CD4-positive, alpha-beta memory T cell (primary cell): ENCODE results near the gene KCNIP1. TPM values are rescaled to one million over a fixed set of nuclear protein-coding genes. Genes with fewer than 3 reads are reported as not detected.

Experiments
- CTCF ChIA-PET: fragments of 350-600 bp; sonication (Branson Sonifier 250); formaldehyde crosslinking; loops from one replicate; lab custom pipeline; 2021; ENCODE audit warnings: inconsistent platforms; ENCODE audit not compliant: partially characterized antibody; lab: Charles Lee
- POLR2A ChIA-PET: fragments of 350-600 bp; sonication (Branson Sonifier 250); formaldehyde crosslinking; loops from one replicate; lab custom pipeline; 2021; ENCODE audit not compliant: partially characterized antibody; lab: Charles Lee
- DNase-seq, 5 donors: peaks; one replicate each; pipeline versions ENCODE4 v3.0.0 to v3.0.0-alpha.2; 2020 to 2022; ENCODE audit warnings: mixed read lengths in 1 of 5
- H3K27ac ChIP-seq: one replicate; pipeline ENCODE4 v1.7.0; 2013; ENCODE audit warnings: low read depth, low read length
- H3K27me3 ChIP-seq: 2 replicates; pipeline ENCODE4 v1.7.0; 2013; ENCODE audit warnings: mild to moderate bottlenecking, low read length, moderate library complexity; ENCODE audit not compliant: insufficient read depth
- H3K36me3 ChIP-seq: 2 replicates; pipeline ENCODE4 v1.7.0; 2013; ENCODE audit warnings: mild to moderate bottlenecking, low read length, moderate library complexity; ENCODE audit not compliant: insufficient read depth
- H3K4me1 ChIP-seq: 2 replicates; pipeline ENCODE4 v1.7.0; 2013; ENCODE audit warnings: mild to moderate bottlenecking, low read length, moderate library complexity; ENCODE audit not compliant: insufficient read depth
- H3K4me3 ChIP-seq, 2 donors: one replicate each; pipeline ENCODE4 v1.7.0; 2013; ENCODE audit warnings: low read length in 2 of 2, mild to moderate bottlenecking in 1 of 2
- H3K9me3 ChIP-seq, 2 donors: one replicate each; pipeline ENCODE4 v1.7.0; 2013; ENCODE audit warnings: low read length in 2 of 2, control low read depth in 1 of 2; ENCODE audit not compliant: control insufficient read depth in 1 of 2
- H3K27ac Mint-ChIP-seq, 7 donors: one replicate each; pipeline ENCODE4 v1.8.0; 2020 to 2021; ENCODE audit warnings: mixed read lengths in 7 of 7, mild to moderate bottlenecking in 6 of 7, inconsistent platforms in 3 of 7, moderate library complexity in 3 of 7
- H3K27me3 Mint-ChIP-seq, 2 donors: one replicate each; pipeline ENCODE4 v1.8.0; 2020 to 2021; ENCODE audit warnings: mixed read lengths in 2 of 2
- H3K36me3 Mint-ChIP-seq, 2 donors: one replicate each; pipeline ENCODE4 v1.8.0; 2020 to 2021; ENCODE audit warnings: mixed read lengths in 2 of 2, inconsistent platforms in 1 of 2, mild to moderate bottlenecking in 1 of 2
- H3K4me1 Mint-ChIP-seq, 4 donors: one replicate each; pipeline ENCODE4 v1.8.0; 2020 to 2021; ENCODE audit warnings: mixed read lengths in 4 of 4, mild to moderate bottlenecking in 1 of 4
- H3K4me3 Mint-ChIP-seq, 8 donors: one replicate each; pipeline ENCODE4 v1.8.0; 2020 to 2021; ENCODE audit warnings: mixed read lengths in 8 of 8, mild to moderate bottlenecking in 7 of 8, moderate library complexity in 6 of 8, inconsistent platforms in 3 of 8
- H3K9me3 Mint-ChIP-seq, 8 donors: one replicate each; pipeline ENCODE4 v1.8.0; 2020 to 2021; ENCODE audit warnings: mixed read lengths in 8 of 8, mild to moderate bottlenecking in 5 of 8, inconsistent platforms in 3 of 8, moderate library complexity in 1 of 8
- intact Hi-C: fragments of 100-400 bp; cut with micrococcal nuclease; formaldehyde crosslinking; loops from one replicate; pipeline ENCODE4 v1.15.1; 2023
- polyA plus RNA-seq, 2 donors: library from polyadenylated mRNA; unstranded; fragments of 300-500 nt; fragmentation: Illumina TruSeq; gene quantifications; one replicate each; pipeline ENCODE4 v1.2.3, GENCODE V29; 2021
- total RNA-seq, 2 experiments: library from RNA; stranded (reverse); gene quantifications; one replicate each; pipeline ENCODE4 v1.2.3, GENCODE V29; 2021

Gene KCNIP1
- total and polyA plus RNA-seq, 4 experiments from 2014 or later = not detected

DNA sequence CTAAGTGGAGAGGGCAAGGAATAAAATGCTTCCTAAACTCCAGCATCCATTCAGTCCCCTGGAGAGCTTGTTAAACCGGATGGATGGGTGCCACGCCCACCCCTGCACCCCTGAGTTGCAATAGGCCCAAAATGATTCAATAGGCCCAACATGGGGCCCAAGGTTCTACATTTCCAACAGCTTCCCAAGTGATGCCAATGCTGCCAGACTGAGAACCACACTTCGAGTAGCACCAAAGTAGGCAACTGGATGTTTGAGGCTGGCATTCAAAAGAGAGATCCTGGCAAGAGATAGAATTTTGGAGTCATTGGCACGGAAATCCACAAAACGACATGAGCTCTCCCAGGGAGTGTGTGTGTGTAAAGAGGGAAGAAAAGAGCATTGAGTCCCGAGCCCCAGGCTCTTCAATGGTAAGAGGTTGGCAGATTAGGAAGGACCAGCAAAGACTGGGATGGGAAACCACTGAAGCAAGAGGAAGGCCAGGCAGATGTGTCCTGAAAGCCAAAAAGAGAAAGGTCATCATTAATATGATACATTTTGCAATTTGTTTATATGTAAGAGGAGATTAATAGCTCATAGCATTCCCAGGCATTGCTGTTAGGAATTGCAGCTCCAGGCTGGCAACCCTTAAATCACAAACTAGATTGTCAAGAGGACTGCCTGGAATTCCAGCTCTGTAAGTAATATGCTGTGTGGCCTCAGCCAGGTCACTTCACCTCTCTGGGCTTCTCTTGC, 130.6 kb downstream of the KCNIP1 start:
- peak overlapping the region in 7 of 8 donors; percentile 18 to 73 (median 45) for H3K4me3 Mint-ChIP-seq
- ChIA-PET POLR2A (no interaction called here), CTCF (interaction anchor here (0.8 to 3.9 kb wide), 13 partner anchors 8 to 535 kb away, joined by 3 to 44 read pairs (median 5); no protein-coding TSS in a partner anchor)
- DNase-seq = no peak
- Histone ChIP-seq H3K4me3 (no peak overlapping the region), H3K36me3 (no peaks in the 10 kb centered on the region), H3K9me3 (no peaks in the 10 kb centered on the region), H3K27me3 (no peaks in the 10 kb centered on the region), H3K27ac (no peak overlapping the region), H3K4me1 (peaks cover 19% of the 10 kb centered on the region)
- H3K36me3 Mint-ChIP-seq = no peaks in the 10 kb centered on the region
- H3K9me3 Mint-ChIP-seq = peaks cover 0 to 3% (median 0%) of the 10 kb centered on the region in 8 donors
- peaks cover 15 to 37% (median 23%) of the 10 kb centered on the region in 4 donors for H3K4me1 Mint-ChIP-seq
- H3K27ac Mint-ChIP-seq = no peak overlapping the region
- H3K27me3 Mint-ChIP-seq = peaks cover 8 to 10% of the 10 kb centered on the region in 2 donors
- intact Hi-C loops = no loop called here

DNA sequence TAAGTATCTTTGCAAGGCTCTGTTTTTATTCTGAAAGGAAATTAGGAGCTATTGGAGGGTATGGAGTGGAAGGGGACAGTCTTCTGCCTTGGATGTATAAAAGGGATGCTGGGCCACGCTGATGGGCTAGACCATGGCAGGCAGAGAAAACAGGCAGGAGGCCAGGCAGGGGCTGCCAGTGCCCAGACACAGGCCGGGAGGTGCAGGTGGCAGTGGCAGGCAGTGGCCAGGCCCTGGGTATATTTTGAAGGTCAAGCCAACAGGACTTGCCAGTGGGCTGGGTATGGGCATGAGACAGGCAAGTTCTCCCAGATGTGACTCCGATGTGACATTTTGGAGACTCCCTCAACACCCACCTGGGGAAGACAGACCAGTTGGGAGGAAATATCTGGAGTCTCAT, 131.9 kb downstream of the KCNIP1 start:
- Mint-ChIP-seq H3K4me1 (peaks cover 15 to 31% (median 25%) of the 10 kb centered on the region in 4 donors), H3K9me3 (peaks cover 0 to 3% (median 0%) of the 10 kb centered on the region in 8 donors), H3K36me3 (no peaks in the 10 kb centered on the region), H3K27me3 (peaks cover 10 to 16% of the 10 kb centered on the region in 2 donors), H3K4me3 (no peak overlapping the region), H3K27ac (peak overlapping the region in 1 of 7 donors; percentile 49)
- Histone ChIP-seq H3K36me3 (no peaks in the 10 kb centered on the region), H3K27me3 (no peaks in the 10 kb centered on the region), H3K27ac (no peak overlapping the region), H3K4me3 (no peak overlapping the region), H3K4me1 (peaks cover 19% of the 10 kb centered on the region), H3K9me3 (no peaks in the 10 kb centered on the region)
- ChIA-PET CTCF (interaction anchor here (0.7 to 3.4 kb wide), 6 partner anchors 9 to 201 kb away, joined by 3 to 17 read pairs (median 6); no protein-coding TSS in a partner anchor), POLR2A (no interaction called here)
- no peak for DNase-seq
- intact Hi-C loops = no loop called here

DNA sequence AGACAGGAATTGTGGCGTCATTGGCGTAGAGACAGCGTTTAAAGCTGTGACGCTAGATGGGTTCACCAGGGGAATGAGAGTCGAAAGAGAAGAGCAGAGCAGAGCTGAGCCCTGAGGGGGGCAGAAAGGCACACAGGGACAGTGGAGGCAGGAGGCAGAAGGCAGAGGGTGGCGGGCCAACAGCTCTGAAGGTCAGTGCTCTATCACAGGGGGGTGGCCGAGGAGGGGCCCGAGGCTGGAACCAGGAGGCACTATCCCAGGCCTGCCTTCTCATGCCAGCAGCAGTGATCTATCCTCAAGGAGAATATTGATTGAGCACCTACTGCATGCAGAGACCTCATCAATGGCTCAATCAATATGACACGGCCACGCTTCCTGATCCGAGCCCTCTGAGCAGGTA, 132.4 kb downstream of the KCNIP1 start:
- peaks cover 15 to 29% (median 24%) of the 10 kb centered on the region in 4 donors for H3K4me1 Mint-ChIP-seq

DNA sequence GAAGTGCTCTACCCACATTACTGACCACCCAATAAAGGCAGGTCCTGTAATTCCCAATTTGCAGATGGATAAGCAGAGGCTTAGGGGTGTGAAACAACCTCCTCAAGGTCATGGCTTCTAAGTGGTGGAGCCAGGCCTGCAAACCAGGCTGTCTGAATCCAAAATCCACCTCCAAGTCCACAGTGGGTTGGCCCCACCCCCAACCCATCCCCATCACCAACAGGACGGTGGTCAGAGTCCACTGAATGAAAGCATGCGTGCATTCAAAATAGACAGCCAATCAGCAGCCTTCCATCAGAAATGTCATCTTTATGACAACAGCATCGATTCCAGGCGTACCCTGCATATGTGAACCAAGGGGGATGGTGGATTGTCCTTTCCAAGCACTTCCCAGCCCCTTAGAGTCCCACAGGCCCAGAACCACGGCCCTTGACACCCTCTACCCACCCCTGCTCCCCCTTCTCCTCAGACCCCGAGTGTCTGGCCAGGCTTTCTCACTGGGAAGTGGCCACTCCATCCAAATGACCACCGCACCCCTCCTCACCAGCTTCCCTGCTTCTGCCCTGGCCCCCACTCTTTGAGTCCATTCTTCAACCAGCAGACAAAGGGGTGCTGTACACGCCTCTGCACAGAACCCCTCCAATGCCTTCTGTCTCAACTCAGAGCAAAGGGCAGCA, 133.1 kb downstream of the KCNIP1 start:
- H3K27me3 ChIP-seq = no peaks in the 10 kb centered on the region
- Mint-ChIP-seq H3K9me3 (peaks cover 0 to 3% (median 0%) of the 10 kb centered on the region in 8 donors), H3K36me3 (no peaks in the 10 kb centered on the region), H3K27ac (no peak overlapping the region), H3K27me3 (peaks cover 10 to 19% of the 10 kb centered on the region in 2 donors), H3K4me3 (no peak overlapping the region), H3K4me1 (peaks cover 15 to 29% (median 23%) of the 10 kb centered on the region in 4 donors)
- no peak overlapping the region for H3K27ac ChIP-seq
- no peaks in the 10 kb centered on the region for H3K36me3 ChIP-seq
- no peaks in the 10 kb centered on the region for H3K9me3 ChIP-seq
- intact Hi-C loops = no loop called here
- CTCF ChIA-PET = no interaction called here
- peaks cover 19% of the 10 kb centered on the region for H3K4me1 ChIP-seq
- DNase-seq = no peak
- H3K4me3 ChIP-seq = no peak overlapping the region
- POLR2A ChIA-PET = no interaction called here

More for the DNA sequence above, 132.4 kb downstream of the KCNIP1 start:
- Mint-ChIP-seq H3K9me3 (peaks cover 0 to 3% (median 0%) of the 10 kb centered on the region in 8 donors), H3K4me3 (no peak overlapping the region), H3K27me3 (peaks cover 10 to 19% of the 10 kb centered on the region in 2 donors), H3K27ac (peak overlapping the region in 1 of 7 donors; percentile 49), H3K36me3 (no peaks in the 10 kb centered on the region)
- ChIA-PET CTCF (interaction anchor here (2.1 kb wide), 1 partner anchor 201 kb away, joined by 9 read pairs; no protein-coding TSS in a partner anchor), POLR2A (no interaction called here)
- intact Hi-C loops = no loop called here
- H3K4me3 ChIP-seq = no peak overlapping the region
- H3K9me3 ChIP-seq = no peaks in the 10 kb centered on the region
- no peaks in the 10 kb centered on the region for H3K36me3 ChIP-seq
- DNase-seq = no peak
- no peak overlapping the region for H3K27ac ChIP-seq
- peaks cover 19% of the 10 kb centered on the region for H3K4me1 ChIP-seq
- no peaks in the 10 kb centered on the region for H3K27me3 ChIP-seq

DNA sequence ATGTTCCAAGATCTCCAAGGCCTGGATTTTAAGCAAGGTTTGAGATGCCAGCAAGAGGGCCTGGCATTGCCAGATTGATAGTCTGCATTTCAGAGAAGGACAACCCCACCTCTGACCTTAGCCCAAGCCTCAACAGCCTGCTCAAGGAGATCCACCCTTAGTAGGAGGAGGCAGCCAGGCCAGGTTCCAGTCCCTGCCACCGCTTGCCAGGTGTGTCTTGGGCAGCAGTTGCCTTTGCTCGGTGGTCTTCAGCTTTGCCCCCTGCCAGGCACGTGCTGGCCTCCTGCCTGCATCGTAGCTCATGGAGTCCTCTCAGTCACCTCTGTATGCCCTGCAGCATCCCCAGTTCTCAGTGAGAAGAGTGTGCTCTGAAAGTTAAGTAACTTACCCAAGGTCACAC, 134.2 kb downstream of the KCNIP1 start:
- Histone ChIP-seq H3K4me1 (peaks cover 13% of the 10 kb centered on the region), H3K36me3 (no peaks in the 10 kb centered on the region), H3K27me3 (no peaks in the 10 kb centered on the region), H3K4me3 (no peak overlapping the region), H3K9me3 (no peaks in the 10 kb centered on the region), H3K27ac (no peak overlapping the region)
- POLR2A ChIA-PET = no interaction called here
- no peak for DNase-seq
- CTCF ChIA-PET = interaction anchor here (0.7 to 1.7 kb wide), 10 partner anchors 9 to 569 kb away, joined by 3 to 7 read pairs (median 4); no protein-coding TSS in a partner anchor
- peaks cover 0 to 3% (median 0%) of the 10 kb centered on the region in 8 donors for H3K9me3 Mint-ChIP-seq
- H3K27me3 Mint-ChIP-seq = peaks cover 10 to 24% of the 10 kb centered on the region in 2 donors
- H3K4me3 Mint-ChIP-seq = no peak overlapping the region
- H3K27ac Mint-ChIP-seq = no peak overlapping the region
- H3K4me1 Mint-ChIP-seq = peaks cover 11 to 19% (median 15%) of the 10 kb centered on the region in 4 donors
- intact Hi-C loops = no loop called here
- H3K36me3 Mint-ChIP-seq = no peaks in the 10 kb centered on the region

DNA sequence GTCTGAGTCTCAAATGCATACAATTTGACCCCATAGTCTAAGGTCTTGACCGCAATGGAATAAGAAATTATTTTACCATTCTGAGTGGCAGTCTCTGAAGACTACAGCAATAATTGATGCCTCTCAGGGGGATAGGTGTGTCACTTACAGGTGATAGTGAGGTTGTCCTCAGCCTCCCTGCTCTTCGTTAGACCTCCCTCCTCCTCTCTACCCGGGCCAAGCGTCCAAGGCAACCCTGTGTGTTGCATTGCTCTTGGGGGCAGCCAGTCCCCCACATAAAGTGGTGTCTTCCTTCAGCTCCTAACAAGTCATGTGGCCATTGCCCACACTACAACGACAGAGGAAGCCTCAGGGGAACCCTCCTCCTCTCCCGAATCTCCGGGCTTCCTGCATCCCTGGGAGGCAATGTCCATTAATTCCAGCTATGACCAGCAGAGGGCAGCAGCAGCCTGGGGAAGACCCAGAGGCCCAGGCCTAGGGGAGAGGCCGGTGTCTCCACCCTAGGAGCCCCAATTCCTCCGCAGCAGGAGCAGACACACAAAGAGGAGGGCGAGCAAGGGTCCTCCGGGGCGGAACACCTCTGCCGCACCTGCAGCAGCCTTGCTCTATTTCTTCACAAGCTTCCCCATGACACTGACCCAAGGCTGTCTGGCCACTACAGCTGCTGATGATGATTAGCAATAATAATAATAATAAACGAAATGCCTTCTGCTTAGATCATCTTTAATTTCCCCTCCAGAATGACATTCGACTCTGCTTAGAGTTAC, 134.8 kb downstream of the KCNIP1 start:
- peak in 4 of 5 donors; percentile 21 to 43 (median 39) for DNase-seq
- no peak overlapping the region for H3K4me3 Mint-ChIP-seq
- no peaks in the 10 kb centered on the region for H3K27me3 ChIP-seq
- peak overlapping the region in 1 of 7 donors; percentile 31 for H3K27ac Mint-ChIP-seq
- ChIA-PET POLR2A (no interaction called here), CTCF (interaction anchor here (0.5 to 1.7 kb wide), 12 partner anchors 10 to 628 kb away, joined by 3 to 7 read pairs (median 3); no protein-coding TSS in a partner anchor)
- H3K36me3 Mint-ChIP-seq = no peaks in the 10 kb centered on the region
- H3K4me3 ChIP-seq = no peak overlapping the region
- H3K4me1 Mint-ChIP-seq = peaks cover 7 to 13% (median 10%) of the 10 kb centered on the region in 4 donors
- no peaks in the 10 kb centered on the region for H3K9me3 ChIP-seq
- H3K9me3 Mint-ChIP-seq = peaks cover 0 to 3% (median 0%) of the 10 kb centered on the region in 8 donors
- no peak overlapping the region for H3K27ac ChIP-seq
- H3K27me3 Mint-ChIP-seq = peaks cover 9 to 26% of the 10 kb centered on the region in 2 donors
- intact Hi-C loops = no loop called here
- H3K36me3 ChIP-seq = no peaks in the 10 kb centered on the region
- peaks cover 9% of the 10 kb centered on the region for H3K4me1 ChIP-seq
